Spinal cord (tissue), 10 donors: ENCODE data around the gene ZDHHC13. TPM values are rescaled to one million over a fixed set of nuclear protein-coding genes. Genes with fewer than 3 reads are reported as not detected.

ENCODE experiments used
- DNase-seq, 6 donors: peaks; one replicate each; pipeline versions ENCODE4 v3.0.0 to v3.0.0-alpha.2; 2013 to 2015; ENCODE audit warnings: low spot score in 6 of 6, low read depth in 4 of 6
- H3K27ac ChIP-seq: one replicate; pipeline ENCODE4 v1.5.1; 2013; ENCODE audit warnings: low read depth, low read length, control low read depth
- H3K27me3 ChIP-seq: one replicate; pipeline ENCODE4 v1.6.1; 2013; ENCODE audit warnings: low read length; ENCODE audit not compliant: control insufficient read depth, insufficient read depth
- H3K36me3 ChIP-seq: one replicate; pipeline ENCODE4 v1.6.1; 2013; ENCODE audit warnings: low read length; ENCODE audit not compliant: control insufficient read depth, insufficient read depth
- H3K4me1 ChIP-seq: one replicate; pipeline ENCODE4 v1.6.1; 2013; ENCODE audit warnings: low read length; ENCODE audit not compliant: control insufficient read depth, insufficient read depth
- H3K4me3 ChIP-seq: one replicate; pipeline ENCODE4 v1.5.1; 2013; ENCODE audit warnings: low read depth, low read length, control low read depth
- H3K9me3 ChIP-seq: one replicate; pipeline ENCODE4 v1.6.1; 2013; ENCODE audit warnings: low read length; ENCODE audit not compliant: control insufficient read depth, insufficient read depth
- WGBS: methylation state at CpG from one replicate; pipeline ENCODE4 v1.1.5; 2013; ENCODE audit warnings: missing lambda C conversion rate; ENCODE audit not compliant: insufficient coverage; 5-methylcytosine and 5-hydroxymethylcytosine counted together
- polyA plus RNA-seq, 2 donors: library from polyadenylated mRNA; unstranded; fragments of 120-200 nt; gene quantifications; one replicate each; pipeline ENCODE4 v1.2.1, GENCODE V29; 2013; ENCODE audit not compliant: insufficient read length in 2 of 2
- total RNA-seq, 2 donors: library from RNA; depleted of rRNA in 1 of 2; stranded (reverse); fragments of 120-200 nt in 1 of 2; fragments of >200 nt in 1 of 2; gene quantifications; one replicate each; pipeline versions ENCODE4 v1.2.3 to v1.2.4, GENCODE V29; 2013 to 2014
- donor health status: healthy.

ZDHHC13 gene
- total and polyA plus RNA-seq, 4 donors, result 11.2 to 35.8 (median 22.1) TPM

- Histone ChIP-seq H3K4me1 (peaks cover 9% of the 10 kb centered on the region), H3K9me3 (no peaks in the 10 kb centered on the region), H3K36me3 (no peaks in the 10 kb centered on the region), H3K27ac (no peak overlapping the region), H3K4me3 (no peak overlapping the region), H3K27me3 (no peaks in the 10 kb centered on the region)
- 100% methylated on average over 1 of the region's 3 CpGs for WGBS
- DNase-seq, result no peak
Observed at GRCh38 chr11:19216709-19217374, 99.9 kb downstream of the ZDHHC13 start.

GRCh38 chr11:19218216-19218615 is 101.2 kb downstream of the ZDHHC13 start:
- Histone ChIP-seq H3K27ac (no peak overlapping the region), H3K27me3 (no peaks in the 10 kb centered on the region), H3K9me3 (no peaks in the 10 kb centered on the region), H3K4me1 (peaks cover 9% of the 10 kb centered on the region), H3K4me3 (no peak overlapping the region), H3K36me3 (no peaks in the 10 kb centered on the region)
- DNase-seq, result peak in 2 of 6 donors; percentile 31 to 71
- 51% methylated on average over 2 of the region's 3 CpGs for WGBS

- no peak overlapping the region for H3K27ac ChIP-seq
- H3K36me3 ChIP-seq, result no peaks in the 10 kb centered on the region
- WGBS, result 74% methylated on average over 11 of the region's 15 CpGs
- H3K9me3 ChIP-seq, result no peaks in the 10 kb centered on the region
- H3K4me3 ChIP-seq, result no peak overlapping the region
- peak in 2 of 6 donors; percentile 34 to 49 for DNase-seq
- peaks cover 9% of the 10 kb centered on the region for H3K4me1 ChIP-seq
- H3K27me3 ChIP-seq, result no peaks in the 10 kb centered on the region
Observed at GRCh38 chr11:19218786-19219460, 102.0 kb downstream of the ZDHHC13 start.

GRCh38 chr11:19220903-19221724 is 104.1 kb downstream of the ZDHHC13 start:
- no peak overlapping the region for H3K4me3 ChIP-seq
- 78% methylated on average over 2 of the region's 3 CpGs for WGBS
- H3K9me3 ChIP-seq, result no peaks in the 10 kb centered on the region
- H3K27ac ChIP-seq, result no peak overlapping the region
- H3K4me1 ChIP-seq, result peaks cover 9% of the 10 kb centered on the region
- H3K36me3 ChIP-seq, result no peaks in the 10 kb centered on the region
- H3K27me3 ChIP-seq, result no peaks in the 10 kb centered on the region
- peak in 1 of 6 donors; percentile 85 for DNase-seq

- H3K36me3 ChIP-seq, result peaks cover 4% of the 10 kb centered on the region
- WGBS, result 97% methylated on average over 6 of the region's 6 CpGs
Observed at GRCh38 chr11:19225123-19225522, 108.2 kb downstream of the ZDHHC13 start.

GRCh38 chr11:19225581-19225980 is 108.6 kb downstream of the ZDHHC13 start:
- WGBS, result 60% methylated on average over 1 of the region's 3 CpGs
- Histone ChIP-seq H3K4me1 (no peaks in the 10 kb centered on the region), H3K9me3 (no peaks in the 10 kb centered on the region), H3K27ac (no peak overlapping the region), H3K36me3 (peaks cover 4% of the 10 kb centered on the region), H3K4me3 (no peak overlapping the region), H3K27me3 (no peaks in the 10 kb centered on the region)
- DNase-seq, result no peak

More at GRCh38 chr11:19225123-19225522, 108.2 kb downstream of the ZDHHC13 start:
- Histone ChIP-seq H3K4me1 (no peaks in the 10 kb centered on the region), H3K27ac (no peak overlapping the region), H3K27me3 (no peaks in the 10 kb centered on the region), H3K9me3 (no peaks in the 10 kb centered on the region), H3K4me3 (no peak overlapping the region)
- no peak for DNase-seq

Other genes starting within 250 kb of the ZDHHC13 start
- gene MRGPRX1, start 177.8 kb upstream of the ZDHHC13 start, total RNA-seq, result under 1 TPM in 1 of 2 donors, not detected in 1; 0.99 TPM
- gene MRGPRX1, start 177.8 kb upstream of the ZDHHC13 start, polyA plus RNA-seq, result not detected
- not detected for gene MRGPRX2, start 56.5 kb upstream of the ZDHHC13 start, total RNA-seq
- gene MRGPRX2, start 56.5 kb upstream of the ZDHHC13 start, polyA plus RNA-seq, result not detected
- under 1 TPM; 0.22 to 0.79 TPM for gene CSRP3, start 84.8 kb downstream of the ZDHHC13 start, total RNA-seq
- gene CSRP3, start 84.8 kb downstream of the ZDHHC13 start, polyA plus RNA-seq, result 1 to 10 TPM in 1 of 2 donors, not detected in 1; 1.1 TPM
- gene E2F8, start 123.8 kb downstream of the ZDHHC13 start, total RNA-seq, result 1 to 10 TPM; 1.8 to 2.3 TPM
- gene E2F8, start 123.8 kb downstream of the ZDHHC13 start, polyA plus RNA-seq, result 1 to 10 TPM; 1.9 to 2.5 TPM